HEK293 (cell line): ENCODE measurements around the gene MAPK9.

ENCODE experiments used
- CTCF ChIA-PET: fragments of 350-600 bp; formaldehyde crosslinking; extraction: SDS; loops from one replicate; lab custom pipeline; 2021; ENCODE audit warnings: antibody characterized with exemption; lab: Yijun Ruan, JAX
- POLR2A ChIA-PET: fragments of 300-600 bp; formaldehyde crosslinking; extraction: SDS; loops from one replicate; lab custom pipeline; 2020; ENCODE audit warnings: antibody characterized with exemption, inconsistent platforms; lab: Yijun Ruan, JAX
- H3K27ac ChIP-seq: fragments of 200-500 bp; sonication (Bioruptor generic); 2 replicates; pipeline ENCODE4 v1.5.1; 2014; ENCODE audit warnings: low read depth, low read length, control low read depth, inconsistent platforms; ENCODE audit errors: extremely low read depth
- H3K36me3 ChIP-seq, 2 experiments: fragments of 200-500 bp in 1 of 2; sonication (Bioruptor generic) in 1 of 2; 1 replicate in 1 of 2; 2 replicates in 1 of 2; pipeline ENCODE4 v1.5.1; 2014 to 2017; ENCODE audit warnings: inconsistent platforms in 2 of 2, low read length in 2 of 2; ENCODE audit not compliant: control insufficient read depth in 2 of 2, insufficient read depth in 1 of 2
- H3K4me1 ChIP-seq: fragments of 200-500 bp; sonication (Bioruptor generic); 2 replicates; pipeline ENCODE4 v1.5.1; 2014; ENCODE audit warnings: mild to moderate bottlenecking, low read length, inconsistent platforms; ENCODE audit not compliant: control insufficient read depth, insufficient read depth
- H3K4me3 ChIP-seq: 2 replicates; pipeline ENCODE4 v1.5.1; 2011; ENCODE audit warnings: low read depth, mild to moderate bottlenecking, control low read depth, low read length, moderate library complexity
- H3K9me3 ChIP-seq: fragments of 200-500 bp; sonication (Bioruptor generic); 2 replicates; pipeline ENCODE4 v1.5.1; 2014; ENCODE audit warnings: low read depth, low read length, inconsistent platforms; ENCODE audit not compliant: control insufficient read depth, insufficient read depth
- GFI1B ChIP-seq: fragments of 450-650 bp; formaldehyde crosslinking; IDR thresholded peaks from 2 replicates; pipeline ENCODE4 v1.5.1; 2016; ENCODE audit warnings: missing biosample characterization, missing genetic modification characterization
- PRDM1 ChIP-seq: fragments of 450-650 bp; formaldehyde crosslinking; IDR thresholded peaks from 2 replicates; pipeline ENCODE4; 2016; ENCODE audit warnings: missing biosample characterization, missing genetic modification characterization
- ZBTB8A ChIP-seq: fragments of 450-650 bp; formaldehyde crosslinking; IDR thresholded peaks from 2 replicates; pipeline ENCODE4 v1.5.1; 2016; ENCODE audit warnings: missing biosample characterization, missing genetic modification characterization
- ZEB2 ChIP-seq: fragments of 450-650 bp; formaldehyde crosslinking; IDR thresholded peaks from 2 replicates; pipeline ENCODE4 v1.5.1; 2016; ENCODE audit warnings: missing biosample characterization, missing genetic modification characterization
- ZIC2 ChIP-seq: fragments of 450-650 bp; formaldehyde crosslinking; IDR thresholded peaks from 2 replicates; pipeline ENCODE4 v1.5.1; 2016; ENCODE audit warnings: missing biosample characterization, missing genetic modification characterization
- ZNF10 ChIP-seq: fragments of 450-650 bp; formaldehyde crosslinking; IDR thresholded peaks from 2 replicates; pipeline ENCODE4 v1.5.1; 2017; ENCODE audit warnings: missing biosample characterization, missing genetic modification characterization
- ZNF175 ChIP-seq: fragments of 450-650 bp; formaldehyde crosslinking; IDR thresholded peaks from 2 replicates; pipeline ENCODE4 v1.5.1; 2016; ENCODE audit warnings: missing biosample characterization, missing genetic modification characterization
- ZNF214 ChIP-seq: fragments of 450-650 bp; formaldehyde crosslinking; IDR thresholded peaks from 2 replicates; pipeline ENCODE4 v1.5.1; 2017; ENCODE audit warnings: missing biosample characterization, mild to moderate bottlenecking, missing genetic modification characterization, borderline replicate concordance
- ZNF292 ChIP-seq: fragments of 450-650 bp; formaldehyde crosslinking; IDR thresholded peaks from 2 replicates; pipeline ENCODE4 v1.5.1; 2016; ENCODE audit warnings: low read depth, missing biosample characterization, missing genetic modification characterization, borderline replicate concordance
- ZNF341 ChIP-seq: fragments of 450-650 bp; formaldehyde crosslinking; IDR thresholded peaks from 2 replicates; pipeline ENCODE4; 2016; ENCODE audit warnings: low read depth, missing biosample characterization, missing genetic modification characterization
- ZNF404 ChIP-seq: fragments of 450-650 bp; formaldehyde crosslinking; IDR thresholded peaks from 2 replicates; pipeline ENCODE4 v1.5.1; 2017; ENCODE audit warnings: missing biosample characterization, missing genetic modification characterization
- ZNF449 ChIP-seq: fragments of 450-650 bp; formaldehyde crosslinking; IDR thresholded peaks from 2 replicates; pipeline ENCODE4 v1.5.1; 2017; ENCODE audit warnings: missing biosample characterization, mild to moderate bottlenecking, missing genetic modification characterization, moderate library complexity
- ZNF513 ChIP-seq: fragments of 450-650 bp; IDR thresholded peaks from 2 replicates; pipeline ENCODE4 v1.5.1; 2018; ENCODE audit warnings: missing biosample characterization, missing genetic modification characterization
- ZNF518A ChIP-seq: fragments of 450-650 bp; formaldehyde crosslinking; conservative IDR thresholded peaks from 2 replicates; pipeline ENCODE4 v1.5.1; 2016; ENCODE audit warnings: low read depth, missing biosample characterization, missing genetic modification characterization
- ZNF521 ChIP-seq: fragments of 450-650 bp; formaldehyde crosslinking; IDR thresholded peaks from 2 replicates; pipeline ENCODE4 v1.5.1; 2017; ENCODE audit warnings: missing biosample characterization, mild to moderate bottlenecking, missing genetic modification characterization
- ZNF530 ChIP-seq: fragments of 450-650 bp; formaldehyde crosslinking; IDR thresholded peaks from 2 replicates; pipeline ENCODE4 v1.5.1; 2016; ENCODE audit warnings: low read depth, missing biosample characterization, missing genetic modification characterization
- ZNF555 ChIP-seq: fragments of 450-650 bp; formaldehyde crosslinking; conservative IDR thresholded peaks from 2 replicates; pipeline ENCODE4 v1.5.1; 2017; ENCODE audit warnings: missing biosample characterization, mild to moderate bottlenecking, missing genetic modification characterization, inconsistent platforms
- ZNF654 ChIP-seq: fragments of 450-650 bp; formaldehyde crosslinking; IDR thresholded peaks from 2 replicates; pipeline ENCODE4 v1.5.1; 2016; ENCODE audit warnings: low read depth, missing biosample characterization, missing genetic modification characterization
- ZNF830 ChIP-seq: fragments of 450-650 bp; IDR thresholded peaks from 2 replicates; pipeline ENCODE4 v1.5.0; 2018; ENCODE audit warnings: missing biosample characterization, missing genetic modification characterization, low read depth, mild to moderate bottlenecking, moderate library complexity

The MAPK9 gene

GRCh38 chr5:180328296-180329137 is 36.6 kb upstream of the MAPK9 start (continued):
- TF ChIP-seq ZNF530 (tag by site-specific recombination) (no peak), ZNF214 (tag by site-specific recombination) (no peak), ZNF513 (no peak; the same call in 1 of the 2 replicates), ZNF175 (tag by site-specific recombination) (no peak), ZNF521 (tag by site-specific recombination) (no peak), PRDM1 (tag by site-specific recombination) (no peak), GFI1B (tag by site-specific recombination) (no peak), ZEB2 (tag by site-specific recombination) (no peak), ZNF555 (tag by site-specific recombination) (no peak), ZNF10 (0 out of 2 replicates have a peak, but pooled peaks have one; percentile 51), ZNF518A (no peak), ZBTB8A (tag by site-specific recombination) (peak; percentile 83), ZNF830 (tag by site-specific recombination) (no peak), ZNF449 (tag by site-specific recombination) (no peak), ZNF404 (tag by site-specific recombination) (no peak), ZNF292 (tag by site-specific recombination) (no peak), ZNF654 (tag by site-specific recombination) (peak; percentile 68)
- TF ChIP-seq, all 188 proteins: peak for 8

GRCh38 chr5:180326989-180327565 is 35.2 kb upstream of the MAPK9 start:
- no peaks in the 10 kb centered on the region for H3K4me1 ChIP-seq

More at GRCh38 chr5:180326989-180327565, 35.2 kb upstream of the MAPK9 start:
- no peak for TF ChIP-seq ZNF341 (tag by site-specific recombination)
- TF ChIP-seq ZIC2 (tag by site-specific recombination): peak; percentile 50
- peaks cover 0 to 73% of the 10 kb centered on the region in 2 experiments; a peak in 2 of 3 replicates for H3K36me3 ChIP-seq
- POLR2A ChIA-PET: no interaction called here
- no peak overlapping the region for H3K27ac ChIP-seq
- no peaks in the 10 kb centered on the region for H3K9me3 ChIP-seq
- CTCF ChIA-PET: interaction anchor here (0.5 to 1.9 kb wide), 3 partner anchors 11 to 59 kb away, joined by 3 to 23 read pairs (median 3); no protein-coding TSS in a partner anchor
- no peak overlapping the region for H3K4me3 ChIP-seq
